GM23338 (cell line): ENCODE results near the gene KCNK16. TPM values are rescaled to one million over a fixed set of nuclear protein-coding genes. Genes with fewer than 3 reads are reported as not detected.

Experiments
- ATAC-seq: fragments of 200-7000 bp; cut with Tn5 transposase; 3 replicates; pipeline ENCODE4 v1.9.1; 2020
- DNase-seq: peaks from one replicate; pipeline ENCODE4 v3.0.0-alpha.2; 2015; ENCODE audit warnings: low spot score
- H2AFZ ChIP-seq: fragments of 200-600 bp; sonication (generic); 2 replicates; pipeline ENCODE4 v1.8.0; 2016; ENCODE audit warnings: antibody characterized with exemption, mild to moderate bottlenecking, moderate library complexity
- H3F3A ChIP-seq: fragments of 200-600 bp; sonication (generic); replicated peaks from 2 replicates; pipeline ENCODE4 v1.8.0; 2017; ENCODE audit warnings: antibody characterized with exemption, mixed run types, low read depth
- H3K27ac ChIP-seq: fragments of 200-600 bp; sonication (generic); 2 replicates; pipeline ENCODE4 v1.6.1; 2016; ENCODE audit warnings: low read depth
- H3K27me3 ChIP-seq: fragments of 200-600 bp; sonication (generic); 2 replicates; pipeline ENCODE4 v1.8.0; 2016; ENCODE audit warnings: mild to moderate bottlenecking, mixed run types, moderate library complexity; ENCODE audit not compliant: insufficient read depth
- H3K36me3 ChIP-seq: fragments of 200-600 bp; sonication (generic); 2 replicates; pipeline ENCODE4 v1.8.0; 2016; ENCODE audit warnings: mild to moderate bottlenecking; ENCODE audit not compliant: insufficient read depth
- H3K4me1 ChIP-seq: fragments of 200-600 bp; sonication (generic); 2 replicates; pipeline ENCODE4 v1.8.0; 2016; ENCODE audit warnings: mild to moderate bottlenecking, moderate library complexity; ENCODE audit not compliant: insufficient read depth
- H3K4me2 ChIP-seq: fragments of 200-600 bp; sonication (generic); 2 replicates; pipeline ENCODE4 v1.7.1; 2017; ENCODE audit warnings: mixed run types
- H3K4me3 ChIP-seq: fragments of 200-600 bp; sonication (generic); 2 replicates; pipeline ENCODE4 v1.6.1; 2016; ENCODE audit warnings: mixed run types
- H3K79me2 ChIP-seq: fragments of 200-600 bp; sonication (generic); replicated peaks from 2 replicates; pipeline ENCODE4 v1.8.0; 2017; ENCODE audit warnings: mild to moderate bottlenecking; ENCODE audit not compliant: insufficient read depth
- H3K9me2 ChIP-seq: fragments of 200-600 bp; sonication (generic); 2 replicates; pipeline ENCODE4 v1.8.0; 2017; ENCODE audit not compliant: insufficient read depth
- H4K20me1 ChIP-seq: fragments of 200-600 bp; sonication (generic); replicated peaks from 2 replicates; pipeline ENCODE4 v1.8.0; 2017; ENCODE audit warnings: mild to moderate bottlenecking; ENCODE audit not compliant: insufficient read depth
- H3K27ac Mint-ChIP-seq: 2 replicates; pipeline ENCODE4 v1.8.0; 2020; ENCODE audit warnings: inconsistent platforms, mild to moderate bottlenecking, moderate library complexity, mixed read lengths
- H3K27me3 Mint-ChIP-seq: 3 replicates; pipeline ENCODE4 v1.8.0; 2022; ENCODE audit warnings: low read depth, mild to moderate bottlenecking, moderate library complexity, mixed read lengths, inconsistent platforms; ENCODE audit not compliant: insufficient read depth, poor library complexity
- H3K36me3 Mint-ChIP-seq: 3 replicates; pipeline ENCODE4 v1.8.0; 2021; ENCODE audit warnings: low read depth, mild to moderate bottlenecking, inconsistent platforms, moderate library complexity, mixed read lengths
- H3K4me1 Mint-ChIP-seq: 3 replicates; pipeline ENCODE4 v1.8.0; 2020; ENCODE audit warnings: mild to moderate bottlenecking, inconsistent platforms, mixed read lengths
- H3K4me3 Mint-ChIP-seq: 3 replicates; pipeline ENCODE4 v1.8.0; 2021; ENCODE audit warnings: moderate library complexity, mild to moderate bottlenecking, inconsistent platforms, mixed read lengths
- H3K9me3 Mint-ChIP-seq: 3 replicates; pipeline ENCODE4 v1.8.0; 2020; ENCODE audit warnings: moderate library complexity, mild to moderate bottlenecking, inconsistent platforms, mixed read lengths
- CREB1 ChIP-seq: fragments of 250-450 bp; sonication (Bioruptor Pico); IDR thresholded peaks from 2 replicates; pipeline ENCODE4 v1.5.0; 2020; ENCODE audit warnings: low read depth, mild to moderate bottlenecking, moderate library complexity
- EZH2 ChIP-seq: fragments of 200-600 bp; sonication (generic); IDR thresholded peaks from one replicate; pipeline ENCODE4 v1.8.0; 2017; ENCODE audit warnings: antibody characterized with exemption, mild to moderate bottlenecking, low read depth; ENCODE audit not compliant: unreplicated experiment
- EZH2phosphoT487 ChIP-seq: fragments of 200-600 bp; sonication (generic); IDR thresholded peaks from one replicate; pipeline ENCODE4 v1.8.1; 2018; ENCODE audit warnings: antibody characterized with exemption; ENCODE audit not compliant: unreplicated experiment
- JUNB ChIP-seq: IDR thresholded peaks from one replicate; pipeline ENCODE4 v1.6.1; 2016; ENCODE audit warnings: antibody characterized with exemption; ENCODE audit not compliant: unreplicated experiment
- NANOG ChIP-seq: IDR thresholded peaks from 2 replicates; pipeline ENCODE4 v1.6.1; 2016; ENCODE audit warnings: antibody characterized with exemption, borderline replicate concordance
- POLR2AphosphoS5 ChIP-seq: IDR thresholded peaks from 2 replicates; pipeline ENCODE4 v1.6.1; 2016; ENCODE audit warnings: antibody characterized with exemption, low read depth
- REST ChIP-seq: IDR thresholded peaks from one replicate; pipeline ENCODE4 v1.6.1; 2018; ENCODE audit warnings: antibody characterized with exemption; ENCODE audit not compliant: unreplicated experiment
- STAT1 ChIP-seq: IDR thresholded peaks from one replicate; pipeline ENCODE4 v1.6.1; 2016; ENCODE audit warnings: antibody characterized with exemption; ENCODE audit not compliant: unreplicated experiment
- ZNF114 ChIP-seq: fragments of 250-450 bp; sonication (Bioruptor Pico); IDR thresholded peaks from 2 replicates; pipeline ENCODE4 v1.5.0; 2020; ENCODE audit warnings: mild to moderate bottlenecking, moderate library complexity
- ZNF331 ChIP-seq: fragments of 250-450 bp; sonication (Bioruptor Pico); IDR thresholded peaks from 2 replicates; pipeline ENCODE4 v1.5.0; 2020; ENCODE audit warnings: low read depth, mild to moderate bottlenecking, moderate library complexity
- polyA plus RNA-seq: library from polyadenylated mRNA; unstranded; fragments of >200 nt; fragmentation: Nextera tagmentation; extraction: Ambion mirVana; gene quantifications from 2 replicates; pipeline ENCODE4 v1.2.1, GENCODE V29; 2016
- total RNA-seq: library from RNA; depleted of rRNA; stranded (reverse); fragments of >200 nt; shearing (Covaris generic); gene quantifications from 2 replicates; pipeline ENCODE4 v1.2.3, GENCODE V29; 2014
- TF ChIP-seq, protein P1 (sequence below): IDR thresholded peaks from 2 replicates; pipeline ENCODE4 v1.6.1; 2016; ENCODE audit warnings: antibody characterized with exemption
- TF ChIP-seq, protein P2 (sequence below): fragments of 250-450 bp; sonication (Bioruptor Pico); IDR thresholded peaks from 2 replicates; pipeline ENCODE4 v1.5.0; 2020; ENCODE audit warnings: mild to moderate bottlenecking, moderate library complexity
- TF ChIP-seq, protein P3 (sequence below), 2 experiments: fragments of 200-600 bp in 1 of 2; sonication (generic) in 1 of 2; conservative IDR thresholded peaks; 2 replicates each; pipeline versions ENCODE4 v1.5.1 to v1.6.1; 2016 to 2017; ENCODE audit warnings: antibody characterized with exemption in 2 of 2, low read depth in 2 of 2, mild to moderate bottlenecking in 2 of 2, moderate library complexity in 1 of 2

Gene KCNK16
- total and polyA plus RNA-seq, 2 experiments from 2014 or later, result not detected

DNA sequence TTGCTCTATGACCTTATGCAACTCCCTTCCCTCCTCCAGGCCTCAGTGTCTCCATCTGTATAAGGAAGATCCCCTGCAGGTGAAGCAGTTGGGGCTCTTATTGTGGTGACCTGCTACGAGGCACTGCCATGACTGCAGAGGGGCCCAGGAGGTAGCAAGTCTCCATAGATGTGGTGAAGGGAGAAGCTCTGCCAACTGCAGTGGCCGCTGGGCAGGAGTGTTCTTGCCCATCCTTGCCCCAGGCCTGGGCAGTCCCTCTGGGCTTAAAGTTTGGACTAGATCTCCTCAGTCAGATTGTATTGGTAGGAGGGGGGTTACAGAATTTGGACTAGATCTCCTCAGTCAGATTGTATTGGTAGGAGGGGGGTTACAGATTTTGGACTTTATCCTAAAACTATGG lies 20.5 kb downstream of the KCNK16 start:
- H3K79me2 ChIP-seq, result no peaks in the 10 kb centered on the region
- ATAC-seq (no peak), DNase-seq (no peak)
- no peaks in the 10 kb centered on the region for H4K20me1 ChIP-seq
- no peak overlapping the region for H2AFZ ChIP-seq
- Mint-ChIP-seq H3K4me1 (peaks cover 20% of the 10 kb centered on the region), H3K27ac (no peak overlapping the region), H3K4me3 (no peak overlapping the region), H3K9me3 (no peaks in the 10 kb centered on the region; the same call in 2 of the 3 replicates), H3K27me3 (peaks cover 2% of the 10 kb centered on the region), H3K36me3 (no peaks in the 10 kb centered on the region)
- no peak overlapping the region for H3K4me2 ChIP-seq
- H3K4me1 ChIP-seq, result peaks cover 6% of the 10 kb centered on the region
- no peaks in the 10 kb centered on the region for H3F3A ChIP-seq
- H3K27ac ChIP-seq, result no peak overlapping the region
- no peaks in the 10 kb centered on the region for H3K36me3 ChIP-seq
- no peaks in the 10 kb centered on the region for H3K27me3 ChIP-seq
- H3K9me2 ChIP-seq, result no peaks in the 10 kb centered on the region
- TF ChIP-seq REST (no peak), STAT1 (no peak), CREB1 (CRISPR knock-in tag) (no peak), ZNF114 (CRISPR knock-in tag) (no peak), JUNB (no peak), ZNF331 (CRISPR knock-in tag) (no peak), EZH2 (no peak), NANOG (no peak), EZH2phosphoT487 (no peak), POLR2AphosphoS5 (no peak)
- TF ChIP-seq, protein P1, sequence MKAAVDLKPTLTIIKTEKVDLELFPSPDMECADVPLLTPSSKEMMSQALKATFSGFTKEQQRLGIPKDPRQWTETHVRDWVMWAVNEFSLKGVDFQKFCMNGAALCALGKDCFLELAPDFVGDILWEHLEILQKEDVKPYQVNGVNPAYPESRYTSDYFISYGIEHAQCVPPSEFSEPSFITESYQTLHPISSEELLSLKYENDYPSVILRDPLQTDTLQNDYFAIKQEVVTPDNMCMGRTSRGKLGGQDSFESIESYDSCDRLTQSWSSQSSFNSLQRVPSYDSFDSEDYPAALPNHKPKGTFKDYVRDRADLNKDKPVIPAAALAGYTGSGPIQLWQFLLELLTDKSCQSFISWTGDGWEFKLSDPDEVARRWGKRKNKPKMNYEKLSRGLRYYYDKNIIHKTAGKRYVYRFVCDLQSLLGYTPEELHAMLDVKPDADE, result no peak
- TF ChIP-seq, protein P2, sequence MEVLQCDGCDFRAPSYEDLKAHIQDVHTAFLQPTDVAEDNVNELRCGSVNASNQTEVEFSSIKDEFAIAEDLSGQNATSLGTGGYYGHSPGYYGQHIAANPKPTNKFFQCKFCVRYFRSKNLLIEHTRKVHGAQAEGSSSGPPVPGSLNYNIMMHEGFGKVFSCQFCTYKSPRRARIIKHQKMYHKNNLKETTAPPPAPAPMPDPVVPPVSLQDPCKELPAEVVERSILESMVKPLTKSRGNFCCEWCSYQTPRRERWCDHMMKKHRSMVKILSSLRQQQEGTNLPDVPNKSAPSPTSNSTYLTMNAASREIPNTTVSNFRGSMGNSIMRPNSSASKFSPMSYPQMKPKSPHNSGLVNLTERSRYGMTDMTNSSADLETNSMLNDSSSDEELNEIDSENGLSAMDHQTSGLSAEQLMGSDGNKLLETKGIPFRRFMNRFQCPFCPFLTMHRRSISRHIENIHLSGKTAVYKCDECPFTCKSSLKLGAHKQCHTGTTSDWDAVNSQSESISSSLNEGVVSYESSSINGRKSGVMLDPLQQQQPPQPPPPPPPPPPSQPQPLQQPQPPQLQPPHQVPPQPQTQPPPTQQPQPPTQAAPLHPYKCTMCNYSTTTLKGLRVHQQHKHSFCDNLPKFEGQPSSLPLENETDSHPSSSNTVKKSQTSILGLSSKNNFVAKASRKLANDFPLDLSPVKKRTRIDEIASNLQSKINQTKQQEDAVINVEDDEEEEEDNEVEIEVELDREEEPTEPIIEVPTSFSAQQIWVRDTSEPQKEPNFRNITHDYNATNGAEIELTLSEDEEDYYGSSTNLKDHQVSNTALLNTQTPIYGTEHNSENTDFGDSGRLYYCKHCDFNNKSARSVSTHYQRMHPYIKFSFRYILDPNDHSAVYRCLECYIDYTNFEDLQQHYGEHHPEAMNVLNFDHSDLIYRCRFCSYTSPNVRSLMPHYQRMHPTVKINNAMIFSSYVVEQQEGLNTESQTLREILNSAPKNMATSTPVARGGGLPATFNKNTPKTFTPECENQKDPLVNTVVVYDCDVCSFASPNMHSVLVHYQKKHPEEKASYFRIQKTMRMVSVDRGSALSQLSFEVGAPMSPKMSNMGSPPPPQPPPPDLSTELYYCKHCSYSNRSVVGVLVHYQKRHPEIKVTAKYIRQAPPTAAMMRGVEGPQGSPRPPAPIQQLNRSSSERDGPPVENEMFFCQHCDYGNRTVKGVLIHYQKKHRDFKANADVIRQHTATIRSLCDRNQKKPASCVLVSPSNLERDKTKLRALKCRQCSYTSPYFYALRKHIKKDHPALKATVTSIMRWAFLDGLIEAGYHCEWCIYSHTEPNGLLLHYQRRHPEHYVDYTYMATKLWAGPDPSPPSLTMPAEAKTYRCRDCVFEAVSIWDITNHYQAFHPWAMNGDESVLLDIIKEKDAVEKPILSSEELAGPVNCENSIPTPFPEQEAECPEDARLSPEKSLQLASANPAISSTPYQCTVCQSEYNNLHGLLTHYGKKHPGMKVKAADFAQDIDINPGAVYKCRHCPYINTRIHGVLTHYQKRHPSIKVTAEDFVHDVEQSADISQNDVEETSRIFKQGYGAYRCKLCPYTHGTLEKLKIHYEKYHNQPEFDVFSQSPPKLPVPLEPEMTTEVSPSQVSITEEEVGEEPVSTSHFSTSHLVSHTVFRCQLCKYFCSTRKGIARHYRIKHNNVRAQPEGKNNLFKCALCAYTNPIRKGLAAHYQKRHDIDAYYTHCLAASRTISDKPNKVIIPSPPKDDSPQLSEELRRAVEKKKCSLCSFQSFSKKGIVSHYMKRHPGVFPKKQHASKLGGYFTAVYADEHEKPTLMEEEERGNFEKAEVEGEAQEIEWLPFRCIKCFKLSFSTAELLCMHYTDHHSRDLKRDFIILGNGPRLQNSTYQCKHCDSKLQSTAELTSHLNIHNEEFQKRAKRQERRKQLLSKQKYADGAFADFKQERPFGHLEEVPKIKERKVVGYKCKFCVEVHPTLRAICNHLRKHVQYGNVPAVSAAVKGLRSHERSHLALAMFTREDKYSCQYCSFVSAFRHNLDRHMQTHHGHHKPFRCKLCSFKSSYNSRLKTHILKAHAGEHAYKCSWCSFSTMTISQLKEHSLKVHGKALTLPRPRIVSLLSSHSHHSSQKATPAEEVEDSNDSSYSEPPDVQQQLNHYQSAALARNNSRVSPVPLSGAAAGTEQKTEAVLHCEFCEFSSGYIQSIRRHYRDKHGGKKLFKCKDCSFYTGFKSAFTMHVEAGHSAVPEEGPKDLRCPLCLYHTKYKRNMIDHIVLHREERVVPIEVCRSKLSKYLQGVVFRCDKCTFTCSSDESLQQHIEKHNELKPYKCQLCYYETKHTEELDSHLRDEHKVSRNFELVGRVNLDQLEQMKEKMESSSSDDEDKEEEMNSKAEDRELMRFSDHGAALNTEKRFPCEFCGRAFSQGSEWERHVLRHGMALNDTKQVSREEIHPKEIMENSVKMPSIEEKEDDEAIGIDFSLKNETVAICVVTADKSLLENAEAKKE (CRISPR knock-in tag), result no peak
- TF ChIP-seq, protein P3, sequence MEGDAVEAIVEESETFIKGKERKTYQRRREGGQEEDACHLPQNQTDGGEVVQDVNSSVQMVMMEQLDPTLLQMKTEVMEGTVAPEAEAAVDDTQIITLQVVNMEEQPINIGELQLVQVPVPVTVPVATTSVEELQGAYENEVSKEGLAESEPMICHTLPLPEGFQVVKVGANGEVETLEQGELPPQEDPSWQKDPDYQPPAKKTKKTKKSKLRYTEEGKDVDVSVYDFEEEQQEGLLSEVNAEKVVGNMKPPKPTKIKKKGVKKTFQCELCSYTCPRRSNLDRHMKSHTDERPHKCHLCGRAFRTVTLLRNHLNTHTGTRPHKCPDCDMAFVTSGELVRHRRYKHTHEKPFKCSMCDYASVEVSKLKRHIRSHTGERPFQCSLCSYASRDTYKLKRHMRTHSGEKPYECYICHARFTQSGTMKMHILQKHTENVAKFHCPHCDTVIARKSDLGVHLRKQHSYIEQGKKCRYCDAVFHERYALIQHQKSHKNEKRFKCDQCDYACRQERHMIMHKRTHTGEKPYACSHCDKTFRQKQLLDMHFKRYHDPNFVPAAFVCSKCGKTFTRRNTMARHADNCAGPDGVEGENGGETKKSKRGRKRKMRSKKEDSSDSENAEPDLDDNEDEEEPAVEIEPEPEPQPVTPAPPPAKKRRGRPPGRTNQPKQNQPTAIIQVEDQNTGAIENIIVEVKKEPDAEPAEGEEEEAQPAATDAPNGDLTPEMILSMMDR (conservative IDR thresholded peaks at IDR 0.05; ENCODE audit: low read depth in 2 of 2), result no peak; a peak in 1 of 4 replicates
- no peak overlapping the region for H3K4me3 ChIP-seq
